Right lobe of liver (tissue), 6 donors: Measurements from ENCODE around the gene DOCK3. TPM values are rescaled to one million over a fixed set of nuclear protein-coding genes. Genes with fewer than 3 reads are reported as not detected.
"Not testable (repeated sequence)": the region's sequence is repeated elsewhere in the genome, so short reads cannot be mapped to it uniquely, and the experiment has no call there.

Experiments used
- ATAC-seq, 4 donors: fragments of 200-7000 bp; cut with Tn5 transposase; one replicate each; pipeline ENCODE4 v1.9.1; 2020; ENCODE audit warnings: mild to moderate bottlenecking in 4 of 4, moderate library complexity in 4 of 4
- DNase-seq, 3 donors: peaks; one replicate each; pipeline ENCODE4 v3.0.0-alpha.2; 2020
- H3K27ac ChIP-seq, 3 donors: fragments of 200-600 bp; one replicate each; pipeline ENCODE4 v1.8.0; 2022
- H3K27me3 ChIP-seq, 2 donors: fragments of 200-600 bp; one replicate each; pipeline ENCODE4 v1.8.0; 2022
- H3K36me3 ChIP-seq, 4 donors: fragments of 200-600 bp; sonication (generic) in 1 of 4; one replicate each; pipeline versions ENCODE4 v1.5.1 to v1.8.0; 2017 to 2022; ENCODE audit warnings: control low read depth in 1 of 4
- H3K4me1 ChIP-seq, 4 donors: fragments of 200-600 bp; sonication (generic) in 1 of 4; one replicate each; pipeline versions ENCODE4 v1.5.1 to v1.8.0; 2017 to 2022; ENCODE audit warnings: control low read depth in 1 of 4
- H3K4me3 ChIP-seq, 3 donors: fragments of 200-600 bp; one replicate each; pipeline ENCODE4 v1.8.0; 2022
- H3K9me3 ChIP-seq, 4 donors: fragments of 200-600 bp; sonication (generic) in 1 of 4; one replicate each; pipeline versions ENCODE4 v1.5.1 to v1.8.0; 2017 to 2022; ENCODE audit warnings: control low read depth in 1 of 4
- POLR2A ChIP-seq: fragments of 450-650 bp; IDR thresholded peaks from one replicate; pipeline ENCODE4 v1.6.1; 2017; ENCODE audit warnings: antibody characterized with exemption, mild to moderate bottlenecking
- WGBS: methylation state at CpG from one replicate; pipeline ENCODE4 v1.1.6; 2018; ENCODE audit warnings: low coverage, low lambda C conversion rate; ENCODE audit not compliant: insufficient coverage; ENCODE audit errors: missing lambda C conversion rate; 5-methylcytosine and 5-hydroxymethylcytosine counted together
- intact Hi-C, 2 donors: fragments of 100-400 bp; cut with DNase I; formaldehyde crosslinking; loops; one replicate each; pipeline versions ENCODE4 v1.11.2 to v1.14.1; 2022
- total RNA-seq, 6 experiments: library from RNA; depleted of rRNA in 2 of 6; stranded (reverse); fragments of >200 nt in 2 of 6; fragmentation: NEBNext Ultra II Directional in 3 of 6; extraction: Animal tissue kit (Norgen Biotek cat#: 25700) in 3 of 6; gene quantifications; one replicate each; pipeline versions ENCODE4 v1.1.0 to v1.2.4, GENCODE V29; 2016 to 2023
- TF ChIP-seq, protein P1 (sequence below), 4 donors: fragments of 200-600 bp in 3 of 4; fragments of 450-650 bp in 1 of 4; IDR thresholded peaks; one replicate each; pipeline versions ENCODE4 v1.5.1 to v1.8.0; 2016 to 2022; ENCODE audit warnings: antibody characterized with exemption in 4 of 4, mild to moderate bottlenecking in 2 of 4
- donor health status: DM: no; HTN: yes; CAD: no.
- donor health status: DM: no; HTN: no; CAD: no.
- donor health status: DM: no; HTN: no; CAD: no.
- donor health status: DM: no; HTN: yes; CAD: no.
- donor health status: DM: no; HTN: yes; CAD: no.

DOCK3 gene
- total RNA-seq, 6 experiments from 2014 or later = 0.04 to 0.06 (median 0.06) TPM; not detected in 3

DNA sequence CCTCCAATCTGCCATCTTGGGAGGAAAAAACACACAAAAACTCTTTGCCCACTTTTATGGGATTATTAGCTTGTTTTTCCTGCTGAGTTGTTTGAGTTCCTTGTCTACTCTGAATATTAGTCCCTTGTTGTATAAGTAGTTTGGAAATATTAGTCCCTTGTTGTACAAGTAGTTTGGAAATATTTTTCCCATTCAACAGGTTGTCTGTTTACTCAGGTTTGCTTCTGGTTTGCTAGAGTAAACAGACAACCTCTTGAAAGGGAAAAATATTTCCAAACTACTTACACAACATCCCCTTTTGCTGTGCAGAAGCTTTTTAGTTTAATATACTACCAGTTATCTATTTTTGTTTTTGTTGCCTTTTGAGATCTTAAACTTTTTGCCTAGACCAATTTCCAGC is 517.0 kb downstream of the DOCK3 start:
- Histone ChIP-seq H3K27me3 (no peaks in the 10 kb centered on the region), H3K4me3 (no peak overlapping the region), H3K9me3 (no peaks in the 10 kb centered on the region), H3K36me3 (no peaks in the 10 kb centered on the region), H3K4me1 (no peaks in the 10 kb centered on the region), H3K27ac (no peak overlapping the region)
- TF ChIP-seq, protein P1, sequence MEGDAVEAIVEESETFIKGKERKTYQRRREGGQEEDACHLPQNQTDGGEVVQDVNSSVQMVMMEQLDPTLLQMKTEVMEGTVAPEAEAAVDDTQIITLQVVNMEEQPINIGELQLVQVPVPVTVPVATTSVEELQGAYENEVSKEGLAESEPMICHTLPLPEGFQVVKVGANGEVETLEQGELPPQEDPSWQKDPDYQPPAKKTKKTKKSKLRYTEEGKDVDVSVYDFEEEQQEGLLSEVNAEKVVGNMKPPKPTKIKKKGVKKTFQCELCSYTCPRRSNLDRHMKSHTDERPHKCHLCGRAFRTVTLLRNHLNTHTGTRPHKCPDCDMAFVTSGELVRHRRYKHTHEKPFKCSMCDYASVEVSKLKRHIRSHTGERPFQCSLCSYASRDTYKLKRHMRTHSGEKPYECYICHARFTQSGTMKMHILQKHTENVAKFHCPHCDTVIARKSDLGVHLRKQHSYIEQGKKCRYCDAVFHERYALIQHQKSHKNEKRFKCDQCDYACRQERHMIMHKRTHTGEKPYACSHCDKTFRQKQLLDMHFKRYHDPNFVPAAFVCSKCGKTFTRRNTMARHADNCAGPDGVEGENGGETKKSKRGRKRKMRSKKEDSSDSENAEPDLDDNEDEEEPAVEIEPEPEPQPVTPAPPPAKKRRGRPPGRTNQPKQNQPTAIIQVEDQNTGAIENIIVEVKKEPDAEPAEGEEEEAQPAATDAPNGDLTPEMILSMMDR (IDR thresholded peaks at IDR 0.05) = no peak
- TF ChIP-seq POLR2A = no peak
- intact Hi-C loops = no loop called here
- no peak for DNase-seq
- no peak for ATAC-seq

DNA sequence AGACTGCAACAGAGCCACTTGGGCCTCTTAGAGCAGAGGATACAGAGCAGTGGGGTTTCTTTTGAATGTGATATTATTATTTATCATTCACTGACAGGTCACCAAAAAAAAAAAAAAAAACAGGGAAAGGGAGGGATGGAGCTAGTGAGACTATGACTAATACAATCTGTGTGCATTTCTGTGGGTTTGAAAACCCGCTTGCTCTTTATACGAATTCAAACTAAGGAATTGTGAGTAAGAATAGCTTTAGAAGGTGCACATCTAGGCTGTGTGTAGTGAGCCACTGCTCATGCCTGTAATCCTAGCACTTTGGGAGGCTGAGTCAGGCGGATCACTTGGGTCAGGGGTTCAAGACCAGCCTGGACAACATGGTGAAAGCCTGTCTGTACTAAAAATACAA is 523.8 kb downstream of the DOCK3 start:
- TF ChIP-seq POLR2A = no peak
- TF ChIP-seq, protein P1 (IDR thresholded peaks at IDR 0.05) = no peak
- 60% methylated on average over 3 of the region's 3 CpGs for WGBS

DNA sequence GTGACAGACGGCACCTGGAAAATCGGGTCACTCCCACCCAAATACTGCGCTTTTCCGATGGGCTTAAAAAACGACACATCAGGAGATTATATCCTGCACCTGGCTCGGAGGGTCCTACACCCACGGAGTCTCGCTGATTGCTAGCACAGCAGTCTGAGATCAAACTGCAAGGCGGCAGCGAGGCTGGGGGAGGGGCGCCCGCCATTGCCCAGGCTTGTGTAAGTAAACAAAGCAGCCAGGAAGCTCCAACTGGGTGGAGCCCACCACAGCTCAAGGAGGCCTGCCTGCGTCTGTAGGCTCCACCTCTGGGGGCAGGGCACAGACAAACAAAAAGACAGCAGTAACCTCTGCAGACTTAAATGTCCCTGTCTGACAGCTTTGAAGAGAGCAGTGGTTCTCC is 524.6 kb downstream of the DOCK3 start:
- H3K27ac ChIP-seq, DNase-seq, ATAC-seq, intact Hi-C loops, H3K9me3 ChIP-seq, H3K4me1 ChIP-seq, H3K4me3 ChIP-seq, H3K36me3 ChIP-seq, H3K27me3 ChIP-seq: not testable (repeated sequence)
- WGBS = 87% methylated on average over 10 of the region's 13 CpGs

More for the DNA sequence above, 523.8 kb downstream of the DOCK3 start:
- H3K4me1 ChIP-seq = no peaks in the 10 kb centered on the region
- DNase-seq (no peak), ATAC-seq (no peak)
- H3K4me3 ChIP-seq = no peak overlapping the region
- no peak overlapping the region for H3K27ac ChIP-seq
- no peaks in the 10 kb centered on the region for H3K9me3 ChIP-seq
- H3K36me3 ChIP-seq = no peaks in the 10 kb centered on the region
- intact Hi-C loops = no loop called here
- no peaks in the 10 kb centered on the region for H3K27me3 ChIP-seq

DNA sequence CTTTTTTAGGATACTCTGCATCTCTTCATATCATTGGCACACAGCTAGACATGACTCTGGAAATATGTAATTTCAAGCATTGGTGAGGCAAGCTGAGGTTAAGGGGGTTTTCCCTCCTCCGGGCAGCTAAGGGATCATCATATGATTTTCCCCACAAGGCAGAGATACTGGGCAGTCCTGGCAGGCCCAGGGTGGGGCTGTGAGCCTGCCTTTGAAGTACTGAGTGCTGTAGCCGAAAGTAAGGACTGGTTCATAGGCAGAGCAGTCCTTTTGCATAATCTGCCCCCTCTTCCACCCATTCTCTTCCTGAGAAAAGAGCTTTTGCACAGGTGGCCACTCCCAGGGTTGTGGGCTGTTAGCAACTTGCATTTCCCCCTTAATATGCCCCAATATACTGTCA is 541.6 kb downstream of the DOCK3 start:
- TF ChIP-seq, protein P1 (IDR thresholded peaks at IDR 0.05) = no peak
- no peak for TF ChIP-seq POLR2A
- intact Hi-C loops = no loop called here
- Histone ChIP-seq H3K27me3 (no peaks in the 10 kb centered on the region), H3K9me3 (no peaks in the 10 kb centered on the region), H3K36me3 (no peaks in the 10 kb centered on the region), H3K27ac (no peak overlapping the region), H3K4me3 (no peak overlapping the region), H3K4me1 (no peaks in the 10 kb centered on the region)
- 69% methylated on average over 2 of the region's 2 CpGs for WGBS
- no peak for ATAC-seq
- DNase-seq = no peak

DNA sequence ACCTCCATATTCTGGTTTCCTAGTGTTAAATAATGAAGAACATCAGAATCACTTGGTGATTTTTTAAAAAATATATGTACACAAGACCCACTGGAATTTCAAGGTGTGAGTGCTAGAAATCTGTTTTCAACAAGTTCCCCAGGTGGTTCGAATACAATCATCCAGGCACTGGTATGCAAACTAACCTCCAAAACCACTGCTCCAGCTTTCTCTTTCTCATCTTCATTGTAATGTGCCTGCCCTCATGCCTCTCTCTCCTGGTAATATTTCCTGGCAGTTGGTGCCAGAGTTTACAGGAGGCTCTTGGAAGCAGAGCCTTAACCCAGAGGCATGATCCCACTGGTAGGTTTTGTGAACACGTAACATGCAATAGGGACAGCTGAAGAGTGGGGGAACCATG is 547.2 kb downstream of the DOCK3 start:
- Histone ChIP-seq H3K4me1 (no peaks in the 10 kb centered on the region), H3K4me3 (no peak overlapping the region), H3K27ac (no peak overlapping the region), H3K27me3 (no peaks in the 10 kb centered on the region), H3K9me3 (no peaks in the 10 kb centered on the region), H3K36me3 (no peaks in the 10 kb centered on the region)
- DNase-seq = no peak
- no peak for ATAC-seq
- intact Hi-C loops = no loop called here
- TF ChIP-seq POLR2A = no peak
- TF ChIP-seq, protein P1 (IDR thresholded peaks at IDR 0.05) = no peak
- 74% methylated on average over 2 of the region's 2 CpGs for WGBS
